WTC11 (cell line): Measurements from ENCODE around the gene PBX3.

Experiments
- ATF1 ChIP-seq: sonication (generic); formaldehyde crosslinking; IDR thresholded peaks from 2 replicates; pipeline ENCODE4 v1.8.1; 2023; ENCODE audit warnings: mild to moderate bottlenecking, moderate library complexity, missing genetic modification reagents
- CREB1 ChIP-seq: sonication (generic); formaldehyde crosslinking; IDR thresholded peaks from 2 replicates; pipeline ENCODE4 v1.8.0; 2023; ENCODE audit warnings: mild to moderate bottlenecking, missing genetic modification reagents
- CTCF ChIP-seq: fragments of 200-600 bp; IDR thresholded peaks from 2 replicates; pipeline ENCODE4 v1.8.0; 2022; ENCODE audit warnings: antibody characterized with exemption
- ESRRA ChIP-seq: sonication (generic); formaldehyde crosslinking; IDR thresholded peaks from 2 replicates; pipeline ENCODE4 v1.8.1; 2022; ENCODE audit warnings: mild to moderate bottlenecking, missing genetic modification reagents, borderline replicate concordance
- KAT7 ChIP-seq: sonication (generic); formaldehyde crosslinking; IDR thresholded peaks from 2 replicates; pipeline ENCODE4 v1.8.1; 2023; ENCODE audit warnings: missing genetic modification reagents, mild to moderate bottlenecking, borderline replicate concordance
- NFE2L1 ChIP-seq: sonication (generic); formaldehyde crosslinking; IDR thresholded peaks from 2 replicates; pipeline ENCODE4 v1.8.1; 2023; ENCODE audit warnings: missing genetic modification reagents
- STAT6 ChIP-seq: sonication (generic); formaldehyde crosslinking; conservative IDR thresholded peaks from 2 replicates; pipeline ENCODE4 v1.8.1; 2023; ENCODE audit warnings: mild to moderate bottlenecking, low read depth, missing genetic modification reagents, moderate library complexity
- TCF7 ChIP-seq: sonication (generic); formaldehyde crosslinking; IDR thresholded peaks from 2 replicates; pipeline ENCODE4 v1.8.0; 2022; ENCODE audit warnings: mild to moderate bottlenecking, low read depth, missing genetic modification reagents, moderate library complexity
- TEAD1 ChIP-seq: sonication (generic); formaldehyde crosslinking; IDR thresholded peaks from 2 replicates; pipeline ENCODE4 v1.8.0; 2022; ENCODE audit warnings: mild to moderate bottlenecking, missing genetic modification reagents
- USF1 ChIP-seq: sonication (generic); formaldehyde crosslinking; IDR thresholded peaks from 2 replicates; pipeline ENCODE4 v1.8.0; 2022; ENCODE audit warnings: mild to moderate bottlenecking, missing genetic modification reagents
- USF2 ChIP-seq: sonication (generic); formaldehyde crosslinking; IDR thresholded peaks from 2 replicates; pipeline ENCODE4 v1.8.1; 2023; ENCODE audit warnings: mild to moderate bottlenecking, missing genetic modification reagents, moderate library complexity
- ZNF138 ChIP-seq: sonication (generic); formaldehyde crosslinking; conservative IDR thresholded peaks from 2 replicates; pipeline ENCODE4 v1.8.1; 2022; ENCODE audit warnings: mild to moderate bottlenecking, moderate library complexity, missing genetic modification reagents

- TF ChIP-seq CREB1 (CRISPR knock-in tag), result no peak
- TF ChIP-seq ATF1 (CRISPR knock-in tag), result no peak
- TF ChIP-seq USF1 (CRISPR knock-in tag), result no peak
- no peak for TF ChIP-seq CTCF
- no peak for TF ChIP-seq STAT6
- TF ChIP-seq NFE2L1, result no peak
- no peak for TF ChIP-seq ESRRA (CRISPR knock-in tag)
- TF ChIP-seq KAT7, result no peak
- no peak for TF ChIP-seq TCF7 (CRISPR knock-in tag)
- TF ChIP-seq USF2 (CRISPR knock-in tag), result no peak
- no peak for TF ChIP-seq TEAD1
- TF ChIP-seq ZNF138 (CRISPR knock-in tag), result no peak
Measured at GRCh38 chr9:125812403-125812802, 65.2 kb downstream of the PBX3 start.
